CD1c-positive myeloid dendritic cell (primary cell): Measurements from ENCODE around the gene SCN7A.

Experiments
- DNase-seq: peaks from one replicate; pipeline ENCODE4 v3.0.0-alpha.2; 2016; ENCODE audit errors: extremely low spot score

Gene SCN7A

GRCh38 chr2:166404831-166405568, 89.0 kb downstream of the SCN7A start:
- DNase-seq = no peak

GRCh38 chr2:166394245-166394644, 99.8 kb downstream of the SCN7A start:
- DNase-seq = no peak

- no peak for DNase-seq
These were observed 101.0 kb downstream of the SCN7A start for GRCh38 chr2:166393008-166393407.

GRCh38 chr2:166388481-166389070, 105.5 kb downstream of the SCN7A start:
- peak; percentile 16 for DNase-seq

- DNase-seq = no peak
These were observed 108.7 kb downstream of the SCN7A start for GRCh38 chr2:166385313-166385712.

GRCh38 chr2:166384774-166385173, 109.3 kb downstream of the SCN7A start:
- peak; percentile 55 for DNase-seq

- no peak for DNase-seq
These were observed 111.6 kb downstream of the SCN7A start for GRCh38 chr2:166382448-166382847.

GRCh38 chr2:166380615-166381014, 113.4 kb downstream of the SCN7A start:
- no peak for DNase-seq

GRCh38 chr2:166376873-166377272, 117.2 kb downstream of the SCN7A start:
- no peak for DNase-seq

- DNase-seq = no peak
These were observed 117.6 kb downstream of the SCN7A start for GRCh38 chr2:166376488-166376828.

GRCh38 chr2:166375736-166376487, 118.1 kb downstream of the SCN7A start, which contains the start of gene SCN9A:
Gene SCN9A, minus strand, starts transcription at chr2:166375944. Its CDS starts 64,188 bp downstream, at chr2:166311756.
- peak; percentile 51 for DNase-seq

- DNase-seq = peak; percentile 31
These were observed 118.8 kb downstream of the SCN7A start for GRCh38 chr2:166375195-166375735.

- DNase-seq = no peak
These were observed 120.1 kb downstream of the SCN7A start for GRCh38 chr2:166373951-166374350.

GRCh38 chr2:166373539-166373938, 120.5 kb downstream of the SCN7A start:
- no peak for DNase-seq

- DNase-seq = no peak
These were observed 120.9 kb downstream of the SCN7A start for GRCh38 chr2:166373105-166373504.

- no peak for DNase-seq
These were observed 122.0 kb downstream of the SCN7A start for GRCh38 chr2:166372046-166372445.

- DNase-seq = no peak
These were observed 128.1 kb downstream of the SCN7A start for GRCh38 chr2:166365803-166366420.

- DNase-seq = no peak
These were observed 128.8 kb downstream of the SCN7A start for GRCh38 chr2:166365239-166365638.

- no peak for DNase-seq
These were observed 129.4 kb downstream of the SCN7A start for GRCh38 chr2:166364476-166365161.

GRCh38 chr2:166361351-166362153, 132.5 kb downstream of the SCN7A start:
- DNase-seq = peak; percentile 41

GRCh38 chr2:166360906-166361305, 133.1 kb downstream of the SCN7A start:
- no peak for DNase-seq
